Upper lobe of left lung (tissue), 6 donors: Measurements from ENCODE around the gene ZPBP. TPM values are rescaled to one million over a fixed set of nuclear protein-coding genes. Genes with fewer than 3 reads are reported as not detected.

Source experiments
- ATAC-seq, 2 donors: fragments of 200-7000 bp; cut with Tn5 transposase; one replicate each; pipeline ENCODE4 v1.9.1; 2022; ENCODE audit warnings: mild to moderate bottlenecking in 2 of 2, moderate library complexity in 2 of 2; ENCODE audit not compliant: low FRiP score in 2 of 2
- DNase-seq, 2 donors: peaks; one replicate each; pipeline ENCODE4 v3.0.0-alpha.2; 2019 to 2020
- H3K27ac ChIP-seq, 4 donors: fragments of 200-600 bp; sonication (generic); one replicate each; pipeline ENCODE4 v1.5.1; 2016 to 2019
- H3K27me3 ChIP-seq, 4 donors: fragments of 200-600 bp; sonication (generic); one replicate each; pipeline ENCODE4 v1.5.1; 2017 to 2019
- H3K36me3 ChIP-seq, 4 donors: fragments of 200-600 bp; sonication (generic); one replicate each; pipeline ENCODE4 v1.5.1; 2016 to 2019
- H3K4me1 ChIP-seq, 4 donors: fragments of 200-600 bp; sonication (generic); one replicate each; pipeline ENCODE4 v1.5.1; 2018 to 2019
- H3K4me3 ChIP-seq, 4 donors: fragments of 200-600 bp; sonication (generic); one replicate each; pipeline ENCODE4 v1.5.1; 2017 to 2019; ENCODE audit warnings: mild to moderate bottlenecking in 2 of 4, moderate library complexity in 1 of 4
- H3K9me3 ChIP-seq, 4 donors: fragments of 200-600 bp; sonication (generic); one replicate each; pipeline ENCODE4 v1.5.1; 2018 to 2019
- EP300 ChIP-seq, 4 donors: sonication (generic); formaldehyde crosslinking; IDR thresholded peaks; one replicate each; pipeline ENCODE4 v1.5.1; 2017; ENCODE audit warnings: antibody characterized with exemption in 4 of 4, control low read depth in 2 of 4
- POLR2A ChIP-seq, 4 donors: fragments of 450-650 bp; IDR thresholded peaks; one replicate each; pipeline ENCODE4 v1.5.1; 2016 to 2017; ENCODE audit warnings: antibody characterized with exemption in 4 of 4, mild to moderate bottlenecking in 2 of 4
- POLR2AphosphoS5 ChIP-seq, 2 donors: sonication (generic); formaldehyde crosslinking; IDR thresholded peaks; one replicate each; pipeline ENCODE4 v1.5.1; 2017; ENCODE audit warnings: antibody characterized with exemption in 2 of 2
- WGBS, 2 donors: methylation state at CpG; one replicate each; pipeline ENCODE4 v1.1.5; 2017 to 2018; 5-methylcytosine and 5-hydroxymethylcytosine counted together
- total RNA-seq, 6 donors: library from RNA; depleted of rRNA in 4 of 6; stranded (reverse); fragments of >200 nt in 4 of 6; gene quantifications; one replicate each; pipeline versions ENCODE4 v1.1.0 to v1.2.1, GENCODE V29; 2016 to 2021
- TF ChIP-seq, protein P1 (sequence below), 6 experiments: fragments of 450-650 bp in 4 of 6; fragments of 200-600 bp in 2 of 6; sonication (generic) in 2 of 6; IDR thresholded peaks; one replicate each; pipeline ENCODE4 v1.5.1; 2016 to 2019; ENCODE audit warnings: antibody characterized with exemption in 6 of 6
- donor health status: DM: no; HTN: no; CAD: no; lungs with moderate emphysema.
- donor health status: DM: no; HTN: yes; CAD: no; lungs with severe emphysema.

Gene ZPBP
- total RNA-seq, 6 donors from 2014 or later = 0.23 TPM; not detected in 5

DNA sequence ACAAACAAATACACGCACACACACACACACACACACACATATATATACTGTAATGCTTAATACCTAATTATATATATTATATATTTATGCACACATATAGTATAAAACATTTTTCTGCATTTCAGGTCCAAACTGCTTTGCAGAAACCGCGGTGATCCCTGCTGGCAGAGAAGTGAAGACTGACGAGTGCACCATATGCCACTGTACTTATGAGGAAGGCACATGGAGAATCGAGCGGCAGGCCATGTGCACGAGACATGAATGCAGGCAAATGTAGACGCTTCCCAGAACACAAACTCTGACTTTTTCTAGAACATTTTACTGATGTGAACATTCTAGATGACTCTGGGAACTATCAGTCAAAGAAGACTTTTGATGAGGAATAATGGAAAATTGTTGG lies 181.1 kb downstream of the ZPBP start:
- no peaks in the 10 kb centered on the region for H3K4me1 ChIP-seq
- H3K36me3 ChIP-seq = no peaks in the 10 kb centered on the region
- TF ChIP-seq EP300 (IDR thresholded peaks at IDR 0.05) = no peak
- TF ChIP-seq POLR2A (IDR thresholded peaks at IDR 0.05) = no peak
- TF ChIP-seq, protein P1, sequence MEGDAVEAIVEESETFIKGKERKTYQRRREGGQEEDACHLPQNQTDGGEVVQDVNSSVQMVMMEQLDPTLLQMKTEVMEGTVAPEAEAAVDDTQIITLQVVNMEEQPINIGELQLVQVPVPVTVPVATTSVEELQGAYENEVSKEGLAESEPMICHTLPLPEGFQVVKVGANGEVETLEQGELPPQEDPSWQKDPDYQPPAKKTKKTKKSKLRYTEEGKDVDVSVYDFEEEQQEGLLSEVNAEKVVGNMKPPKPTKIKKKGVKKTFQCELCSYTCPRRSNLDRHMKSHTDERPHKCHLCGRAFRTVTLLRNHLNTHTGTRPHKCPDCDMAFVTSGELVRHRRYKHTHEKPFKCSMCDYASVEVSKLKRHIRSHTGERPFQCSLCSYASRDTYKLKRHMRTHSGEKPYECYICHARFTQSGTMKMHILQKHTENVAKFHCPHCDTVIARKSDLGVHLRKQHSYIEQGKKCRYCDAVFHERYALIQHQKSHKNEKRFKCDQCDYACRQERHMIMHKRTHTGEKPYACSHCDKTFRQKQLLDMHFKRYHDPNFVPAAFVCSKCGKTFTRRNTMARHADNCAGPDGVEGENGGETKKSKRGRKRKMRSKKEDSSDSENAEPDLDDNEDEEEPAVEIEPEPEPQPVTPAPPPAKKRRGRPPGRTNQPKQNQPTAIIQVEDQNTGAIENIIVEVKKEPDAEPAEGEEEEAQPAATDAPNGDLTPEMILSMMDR (IDR thresholded peaks at IDR 0.05) = no peak
- no peak overlapping the region for H3K4me3 ChIP-seq
- DNase-seq = no peak
- 86 to 87% methylated on average over 8 of the region's 8 CpGs for WGBS, 2 donors
- no peaks in the 10 kb centered on the region for H3K27me3 ChIP-seq
- no peaks in the 10 kb centered on the region for H3K9me3 ChIP-seq
- ATAC-seq = no peak
- no peak overlapping the region for H3K27ac ChIP-seq

DNA sequence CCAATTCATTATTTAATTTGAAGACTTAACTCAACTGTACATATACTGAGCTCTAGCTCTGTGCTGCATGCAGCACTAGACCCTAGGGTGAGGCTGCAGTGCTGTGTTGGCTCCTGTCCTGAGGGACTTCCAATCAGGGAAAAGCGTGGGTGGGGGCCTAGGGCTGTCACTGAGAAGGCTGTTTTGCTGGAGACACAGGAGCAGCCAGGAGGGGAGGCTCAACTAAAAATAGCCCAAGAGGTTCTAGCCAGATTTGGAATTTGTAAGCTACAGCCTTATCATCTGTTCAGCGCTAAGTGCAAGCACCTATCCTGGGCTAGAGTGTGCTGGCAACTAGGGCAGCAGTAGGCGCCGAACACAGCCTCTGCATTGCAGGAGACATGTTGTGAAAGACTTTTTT lies 198.5 kb downstream of the ZPBP start:
- H3K4me3 ChIP-seq = no peak overlapping the region
- ATAC-seq (no peak), DNase-seq (no peak)
- TF ChIP-seq EP300 (IDR thresholded peaks at IDR 0.05) (no peak), POLR2A (IDR thresholded peaks at IDR 0.05) (no peak), POLR2AphosphoS5 (IDR thresholded peaks at IDR 0.05) (no peak)
- TF ChIP-seq, protein P1 (IDR thresholded peaks at IDR 0.05) = no peak
- H3K27me3 ChIP-seq = no peaks in the 10 kb centered on the region
- WGBS, 2 donors = 92 to 93% methylated on average over 4 of the region's 4 CpGs
- no peaks in the 10 kb centered on the region for H3K9me3 ChIP-seq
- no peaks in the 10 kb centered on the region for H3K36me3 ChIP-seq
- no peaks in the 10 kb centered on the region for H3K4me1 ChIP-seq
- H3K27ac ChIP-seq = no peak overlapping the region

DNA sequence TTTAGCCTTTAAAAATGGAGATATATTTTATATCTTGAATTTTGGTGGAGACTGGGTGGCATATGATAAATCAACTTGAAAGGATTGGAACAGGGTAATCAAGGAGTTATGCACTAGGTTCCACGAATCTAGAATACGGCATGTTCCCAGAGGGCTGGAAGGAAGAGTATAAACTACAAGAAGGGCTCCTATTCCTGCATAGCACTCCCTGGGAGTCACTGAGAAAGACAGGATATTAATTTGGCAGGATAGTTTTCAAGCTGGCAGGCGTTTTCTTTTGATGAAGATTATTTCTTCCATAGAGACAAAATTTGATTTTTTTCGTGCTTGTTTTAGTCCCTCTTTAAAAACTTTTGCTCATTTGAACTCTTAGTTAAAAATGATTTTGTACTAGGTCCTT lies 199.9 kb downstream of the ZPBP start:
- H3K36me3 ChIP-seq = no peaks in the 10 kb centered on the region
- ATAC-seq (no peak), DNase-seq (no peak)
- no peaks in the 10 kb centered on the region for H3K9me3 ChIP-seq
- no peak overlapping the region for H3K27ac ChIP-seq
- no peaks in the 10 kb centered on the region for H3K4me1 ChIP-seq
- H3K27me3 ChIP-seq = no peaks in the 10 kb centered on the region
- 76 to 79% methylated on average over 4 of the region's 4 CpGs for WGBS, 2 donors
- no peak overlapping the region for H3K4me3 ChIP-seq
- no peak for TF ChIP-seq POLR2A (IDR thresholded peaks at IDR 0.05)
- no peak for TF ChIP-seq EP300 (IDR thresholded peaks at IDR 0.05)
- no peak for TF ChIP-seq POLR2AphosphoS5 (IDR thresholded peaks at IDR 0.05)

DNA sequence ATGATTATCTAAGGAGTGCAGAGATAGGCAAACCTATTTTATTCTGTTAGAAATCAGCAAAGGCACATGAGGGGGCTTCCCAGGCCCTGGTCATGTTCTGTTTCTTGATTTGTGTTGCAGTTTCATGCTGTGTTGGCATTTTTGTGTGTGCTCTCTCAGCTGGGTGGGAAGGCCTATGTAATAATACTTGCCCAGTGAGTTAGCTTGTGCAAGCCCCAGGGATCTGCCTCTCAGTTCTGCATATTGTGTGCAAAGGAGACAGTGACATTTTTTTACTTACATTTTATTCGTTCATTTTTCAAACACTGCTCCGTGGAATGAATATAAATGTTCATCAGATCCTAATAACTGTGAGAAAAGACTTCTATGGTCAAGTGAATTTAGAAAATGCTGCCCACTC lies 200.6 kb downstream of the ZPBP start:
- TF ChIP-seq POLR2AphosphoS5 (IDR thresholded peaks at IDR 0.05) (no peak), EP300 (IDR thresholded peaks at IDR 0.05) (no peak), POLR2A (IDR thresholded peaks at IDR 0.05) (no peak)
- TF ChIP-seq, protein P1 (IDR thresholded peaks at IDR 0.05) = no peak
- 76 to 80% methylated on average over 2 of the region's 2 CpGs for WGBS, 2 donors
- Histone ChIP-seq H3K4me1 (no peaks in the 10 kb centered on the region), H3K27me3 (no peaks in the 10 kb centered on the region), H3K27ac (no peak overlapping the region), H3K9me3 (no peaks in the 10 kb centered on the region), H3K4me3 (no peak overlapping the region), H3K36me3 (no peaks in the 10 kb centered on the region)
- ATAC-seq (no peak), DNase-seq (no peak)

Other genes starting within 250 kb of the ZPBP start
- 10 to 100 TPM; 33.8 to 65.1 (median 49.8) TPM for gene IKZF1, start 211.5 kb upstream of the ZPBP start, total RNA-seq